HG03095 (cell line): ENCODE results near the gene KIF4B.
"Not testable (repeated sequence)": the region's sequence is repeated elsewhere in the genome, so short reads cannot be mapped to it uniquely, and the experiment has no call there.

Source experiments
- ATAC-seq: cut with Tn5 transposase; IDR thresholded peaks from one replicate; pipeline ENCODE4 v1.9.1; 2021; ENCODE audit warnings: moderate library complexity; ENCODE audit not compliant: unreplicated experiment

The KIF4B gene

GRCh38 chr5:155013526-155013925 lies at the start of gene KIF4B:
KIF4B (plus strand) TSS chr5:155013755; CDS start chr5:155013860, 105 bp downstream.
- ATAC-seq, result no peak

- ATAC-seq, result no peak
Observed at GRCh38 chr5:154966081-154966841, 47.3 kb upstream of the KIF4B start.

GRCh38 chr5:154966874-154967273 lies 46.7 kb upstream of the KIF4B start:
- ATAC-seq, result no peak

- no peak for ATAC-seq
Observed at GRCh38 chr5:154967421-154968024, 46.0 kb upstream of the KIF4B start.

- ATAC-seq, result no peak
Observed at GRCh38 chr5:154968953-154969352, 44.6 kb upstream of the KIF4B start.

- ATAC-seq, result no peak
Observed at GRCh38 chr5:154970759-154971158, 42.8 kb upstream of the KIF4B start.

GRCh38 chr5:154971501-154971900 lies 42.1 kb upstream of the KIF4B start:
- ATAC-seq, result no peak

GRCh38 chr5:154972476-154973080 lies 41.0 kb upstream of the KIF4B start:
- no peak for ATAC-seq

GRCh38 chr5:154976082-154976481 lies 37.5 kb upstream of the KIF4B start:
- ATAC-seq, result not testable (repeated sequence)

- no peak for ATAC-seq
Observed at GRCh38 chr5:154977409-154977808, 36.1 kb upstream of the KIF4B start.

GRCh38 chr5:154978294-154978693 lies 35.3 kb upstream of the KIF4B start:
- ATAC-seq, result not testable (repeated sequence)

- no peak for ATAC-seq
Observed at GRCh38 chr5:154984946-154985516, 28.5 kb upstream of the KIF4B start.

- no peak for ATAC-seq
Observed at GRCh38 chr5:154986151-154986550, 27.4 kb upstream of the KIF4B start.

- no peak for ATAC-seq
Observed at GRCh38 chr5:154989626-154990025, 23.9 kb upstream of the KIF4B start.

GRCh38 chr5:154993461-154993860 lies 20.1 kb upstream of the KIF4B start:
- no peak for ATAC-seq

- ATAC-seq, result no peak
Observed at GRCh38 chr5:154995679-154996078, 17.9 kb upstream of the KIF4B start.

GRCh38 chr5:154997746-154998145 lies 15.8 kb upstream of the KIF4B start:
- no peak for ATAC-seq

- no peak for ATAC-seq
Observed at GRCh38 chr5:154999865-155000264, 13.7 kb upstream of the KIF4B start.

- ATAC-seq, result no peak
Observed at GRCh38 chr5:155001523-155001922, 12.0 kb upstream of the KIF4B start.

GRCh38 chr5:155002722-155003121 lies 10.8 kb upstream of the KIF4B start:
- not testable (repeated sequence) for ATAC-seq

- ATAC-seq, result no peak
Observed at GRCh38 chr5:155004138-155004744, 9.3 kb upstream of the KIF4B start.
